SK-N-SH (cell line): ENCODE results near the gene SP6.

Experiments
- CTCF ChIP-seq: fragments of 200-600 bp; sonication (generic); IDR thresholded peaks from 2 replicates; pipeline ENCODE4 v1.6.1; 2017; ENCODE audit warnings: antibody characterized with exemption, mild to moderate bottlenecking, moderate library complexity
- EZH2phosphoT487 ChIP-seq: fragments of 200-600 bp; sonication (generic); IDR thresholded peaks from 2 replicates; pipeline ENCODE4 v1.6.1; 2017; ENCODE audit warnings: low read depth, mixed run types, mild to moderate bottlenecking, antibody characterized with exemption, moderate library complexity, borderline replicate concordance
- MEF2A ChIP-seq: IDR thresholded peaks from 2 replicates; pipeline ENCODE4 v1.4.0; 2012; ENCODE audit warnings: low read depth, borderline replicate concordance
- REST ChIP-seq: IDR thresholded peaks from 2 replicates; pipeline ENCODE4 v1.6.1; 2012; ENCODE audit warnings: mild to moderate bottlenecking, low read depth, low read length, moderate library complexity
- SIN3A ChIP-seq: IDR thresholded peaks from 2 replicates; pipeline ENCODE4 v1.6.1; 2012; ENCODE audit warnings: low read depth, mild to moderate bottlenecking, low read length, moderate library complexity, borderline replicate concordance
- SMC3 ChIP-seq: IDR thresholded peaks from 2 replicates; pipeline ENCODE4 v1.6.1; 2012; ENCODE audit warnings: low read depth, low read length, improper control_type of control experiment

DNA sequence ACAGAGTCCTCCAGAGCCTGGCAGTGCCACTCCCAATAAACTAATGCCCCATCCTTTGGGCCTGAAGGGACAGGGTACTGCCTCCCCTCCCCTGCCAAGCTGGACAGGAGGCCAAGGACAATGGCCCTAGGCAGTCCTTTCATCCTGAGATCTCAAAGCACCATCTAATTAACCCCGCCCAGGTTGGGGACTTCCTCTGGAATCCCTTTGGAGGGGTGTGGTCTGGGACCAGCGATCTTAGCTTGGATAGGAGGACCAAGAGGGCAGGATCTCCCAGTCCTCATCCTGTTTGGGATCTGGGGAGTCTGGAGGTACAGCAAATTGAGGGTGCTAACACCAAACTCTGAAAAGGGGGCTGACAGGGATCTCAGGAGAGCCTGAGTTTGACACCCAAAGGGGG is 18.2 kb upstream of the SP6 start:
- TF ChIP-seq CTCF (no peak), SIN3A (no peak), REST (no peak), SMC3 (no peak), EZH2phosphoT487 (no peak), MEF2A (no peak)
